IPS-18a (cell line): ENCODE measurements around the gene ITCH.
"Not testable (repeated sequence)": the region's sequence is repeated elsewhere in the genome, so short reads cannot be mapped to it uniquely, and the experiment has no call there.

ENCODE experiments used
- H3K27ac ChIP-seq: one replicate; pipeline ENCODE4 v1.5.1; 2013; ENCODE audit warnings: low read length
- H3K27me3 ChIP-seq: one replicate; pipeline ENCODE4 v1.6.1; 2013; ENCODE audit warnings: mild to moderate bottlenecking, low read length; ENCODE audit not compliant: control insufficient read depth, insufficient read depth
- H3K36me3 ChIP-seq: one replicate; pipeline ENCODE4 v1.6.1; 2013; ENCODE audit warnings: low read depth, low read length; ENCODE audit not compliant: control insufficient read depth
- H3K4me1 ChIP-seq: one replicate; pipeline ENCODE4 v1.6.1; 2013; ENCODE audit warnings: low read depth, low read length; ENCODE audit not compliant: control insufficient read depth
- H3K4me3 ChIP-seq: one replicate; pipeline ENCODE4 v1.5.1; 2013; ENCODE audit warnings: low read length
- H3K9ac ChIP-seq: one replicate; pipeline ENCODE4 v1.6.1; 2013; ENCODE audit warnings: mild to moderate bottlenecking, low read length, moderate library complexity
- H3K9me3 ChIP-seq: one replicate; pipeline ENCODE4 v1.6.1; 2013; ENCODE audit warnings: low read depth, low read length; ENCODE audit not compliant: control insufficient read depth

ITCH gene

DNA sequence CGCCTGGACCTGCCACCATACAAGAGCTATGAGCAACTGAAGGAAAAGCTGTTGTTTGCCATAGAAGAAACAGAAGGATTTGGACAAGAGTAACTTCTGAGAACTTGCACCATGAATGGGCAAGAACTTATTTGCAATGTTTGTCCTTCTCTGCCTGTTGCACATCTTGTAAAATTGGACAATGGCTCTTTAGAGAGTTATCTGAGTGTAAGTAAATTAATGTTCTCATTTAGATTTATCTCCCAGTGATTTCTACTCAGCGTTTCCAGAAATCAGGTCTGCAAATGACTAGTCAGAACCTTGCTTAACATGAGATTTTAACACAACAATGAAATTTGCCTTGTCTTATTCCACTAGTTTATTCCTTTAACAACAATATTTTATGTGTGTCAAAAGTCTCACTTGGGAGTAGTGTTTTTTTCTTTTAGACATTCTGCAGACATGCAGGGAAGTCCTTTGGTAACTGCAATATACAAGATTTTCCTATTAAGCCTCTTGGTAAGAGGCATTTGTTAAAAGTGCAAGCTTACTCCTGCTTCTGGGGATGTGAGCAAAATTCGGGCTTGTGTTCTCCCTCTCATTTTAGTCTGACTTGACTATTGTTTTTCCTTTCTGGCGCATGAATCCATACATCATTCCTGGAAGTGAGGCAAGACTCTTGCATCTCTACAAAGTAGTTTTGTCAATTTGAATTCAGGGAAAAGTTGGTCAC is 144.8 kb downstream of the ITCH start:
- Histone ChIP-seq H3K4me3 (no peak overlapping the region), H3K36me3 (peaks cover 23% of the 10 kb centered on the region), H3K27ac (no peak overlapping the region), H3K9me3 (no peaks in the 10 kb centered on the region), H3K9ac (no peak overlapping the region), H3K4me1 (no peaks in the 10 kb centered on the region), H3K27me3 (no peaks in the 10 kb centered on the region)

DNA sequence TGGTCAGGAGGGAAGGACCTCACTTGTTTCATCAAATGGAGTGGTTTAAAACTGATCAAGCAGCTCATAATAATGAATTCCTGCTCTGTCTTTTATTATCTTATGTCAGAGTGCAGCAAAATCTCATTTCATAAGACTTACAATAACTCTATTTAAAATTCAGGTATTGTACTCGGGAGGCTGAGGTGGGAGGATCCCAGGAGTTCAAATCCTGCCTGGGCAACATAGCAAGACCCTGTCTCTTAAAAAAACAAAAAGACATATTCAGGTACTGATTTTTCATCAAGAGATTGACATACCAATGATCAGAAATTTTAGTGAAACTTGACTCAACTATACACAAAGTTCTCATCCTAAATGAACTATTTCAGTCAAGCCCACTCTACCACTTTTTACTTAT is 147.5 kb downstream of the ITCH start:
- Histone ChIP-seq H3K9ac (no peak overlapping the region), H3K4me3 (no peak overlapping the region), H3K4me1 (peaks cover 6% of the 10 kb centered on the region), H3K36me3 (peaks cover 15% of the 10 kb centered on the region), H3K9me3 (no peaks in the 10 kb centered on the region), H3K27me3 (no peaks in the 10 kb centered on the region), H3K27ac (no peak overlapping the region)

DNA sequence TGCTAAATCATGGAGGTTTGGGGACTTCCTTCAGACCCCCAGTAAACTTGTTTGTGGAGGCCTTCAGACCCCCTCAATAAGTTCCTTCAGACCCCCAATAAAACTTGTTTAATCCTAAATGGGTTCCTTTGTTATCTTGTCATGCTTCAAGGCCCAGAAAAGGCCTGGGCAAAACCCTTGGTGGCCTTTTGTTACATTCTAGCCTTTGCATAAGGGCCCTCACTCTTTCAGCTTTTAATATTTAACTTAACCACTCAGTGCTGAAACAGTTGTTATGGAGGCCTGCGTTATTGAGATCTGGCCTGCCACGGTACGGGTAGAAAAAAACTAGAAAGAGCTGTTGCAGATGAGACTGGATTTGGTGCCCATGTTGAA is 148.8 kb downstream of the ITCH start:
- peaks cover 15% of the 10 kb centered on the region for H3K36me3 ChIP-seq
- H3K4me3 ChIP-seq: no peak overlapping the region
- H3K27ac ChIP-seq: no peak overlapping the region
- no peak overlapping the region for H3K9ac ChIP-seq
- H3K9me3 ChIP-seq: no peaks in the 10 kb centered on the region
- H3K27me3 ChIP-seq: no peaks in the 10 kb centered on the region
- peaks cover 6% of the 10 kb centered on the region for H3K4me1 ChIP-seq

DNA sequence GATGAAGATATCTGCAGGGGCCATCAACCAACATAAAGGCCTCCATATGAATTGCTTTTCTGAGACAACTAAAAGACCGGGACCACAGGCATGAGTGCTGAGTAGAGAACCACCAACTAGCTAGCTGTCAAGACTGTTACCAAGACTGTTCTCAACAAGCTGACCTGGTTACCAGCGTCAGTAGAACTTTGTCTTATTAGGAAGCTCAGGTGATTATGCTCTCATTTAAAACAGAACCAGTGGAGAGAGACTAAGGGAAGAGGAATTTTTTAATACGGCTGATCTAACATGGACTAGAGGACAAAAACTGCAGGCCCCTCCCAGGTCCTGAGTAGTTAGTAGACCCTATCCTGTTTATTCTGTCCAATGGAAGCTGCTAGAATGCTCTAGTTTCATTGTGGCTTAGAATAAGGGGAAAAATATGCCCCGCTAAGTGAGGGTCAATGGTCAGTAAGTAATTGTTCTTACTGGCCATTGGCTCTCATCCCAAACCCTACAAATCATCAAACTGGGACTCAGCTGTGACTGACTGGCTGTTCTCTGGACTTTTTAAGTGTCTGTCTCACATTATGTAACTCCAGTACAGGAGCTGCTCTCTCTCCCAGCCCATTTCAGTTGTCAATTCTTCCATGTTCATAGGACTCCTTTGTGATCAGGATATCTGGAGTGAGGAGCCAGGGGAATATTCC is 149.3 kb downstream of the ITCH start:
- no peak overlapping the region for H3K27ac ChIP-seq
- H3K36me3 ChIP-seq: peaks cover 14% of the 10 kb centered on the region

GRCh38 chr20:34512955-34513419 is 149.9 kb downstream of the ITCH start:
- H3K4me3 ChIP-seq: no peak overlapping the region
- no peaks in the 10 kb centered on the region for H3K9me3 ChIP-seq
- H3K9ac ChIP-seq: no peak overlapping the region
- no peak overlapping the region for H3K27ac ChIP-seq
- H3K4me1 ChIP-seq: peaks cover 6% of the 10 kb centered on the region
- peaks cover 9% of the 10 kb centered on the region for H3K36me3 ChIP-seq
- H3K27me3 ChIP-seq: no peaks in the 10 kb centered on the region

More for the DNA sequence above, 149.3 kb downstream of the ITCH start:
- H3K4me3 ChIP-seq: no peak overlapping the region
- no peaks in the 10 kb centered on the region for H3K27me3 ChIP-seq
- H3K9ac ChIP-seq: no peak overlapping the region
- H3K4me1 ChIP-seq: peaks cover 6% of the 10 kb centered on the region
- no peaks in the 10 kb centered on the region for H3K9me3 ChIP-seq

- H3K4me1 ChIP-seq, H3K9ac ChIP-seq, H3K36me3 ChIP-seq, H3K27ac ChIP-seq, H3K9me3 ChIP-seq, H3K4me3 ChIP-seq, H3K27me3 ChIP-seq: not testable (repeated sequence)
These were observed 151.0 kb downstream of the ITCH start for GRCh38 chr20:34514034-34514433.

GRCh38 chr20:34514897-34515483 is 151.9 kb downstream of the ITCH start:
- Histone ChIP-seq H3K27me3 (no peaks in the 10 kb centered on the region), H3K27ac (peak overlapping the region; percentile 49), H3K9ac (peak overlapping the region; percentile 81), H3K4me1 (peaks cover 6% of the 10 kb centered on the region), H3K4me3 (peak overlapping the region; percentile 96), H3K36me3 (peaks cover 4% of the 10 kb centered on the region), H3K9me3 (no peaks in the 10 kb centered on the region)

- Histone ChIP-seq H3K4me3 (peak overlapping the region; percentile 96), H3K9ac (peak overlapping the region; percentile 81), H3K27me3 (no peaks in the 10 kb centered on the region), H3K36me3 (peaks cover 4% of the 10 kb centered on the region), H3K9me3 (no peaks in the 10 kb centered on the region), H3K4me1 (peaks cover 6% of the 10 kb centered on the region), H3K27ac (peak overlapping the region; percentile 59)
These were observed 152.6 kb downstream of the ITCH start for GRCh38 chr20:34515484-34516246.

- H3K27ac ChIP-seq: peak within 1 kb of the TSS; percentile 59
- H3K9me3 ChIP-seq: no peaks in the 10 kb centered on the region
- H3K9ac ChIP-seq: peak within 1 kb of the TSS; percentile 81
- peak within 1 kb of the TSS; percentile 96 for H3K4me3 ChIP-seq
- peaks cover 6% of the 10 kb centered on the region for H3K4me1 ChIP-seq
- H3K27me3 ChIP-seq: no peaks in the 10 kb centered on the region
- no peaks in the 10 kb centered on the region for H3K36me3 ChIP-seq
These were observed 153.4 kb downstream of the ITCH start, which contains the start of gene DYNLRB1 for GRCh38 chr20:34516247-34517113. DYNLRB1 (plus strand) TSS chr20:34516422; CDS start chr20:34516459, 37 bp downstream.

GRCh38 chr20:34517114-34517505 is 154.0 kb downstream of the ITCH start:
- Histone ChIP-seq H3K27ac (no peak overlapping the region), H3K4me3 (peak overlapping the region; percentile 96), H3K9ac (peak overlapping the region; percentile 81), H3K9me3 (no peaks in the 10 kb centered on the region), H3K27me3 (no peaks in the 10 kb centered on the region), H3K36me3 (no peaks in the 10 kb centered on the region), H3K4me1 (peaks cover 6% of the 10 kb centered on the region)
